HepG2 (cell line): ENCODE results near the gene IGDCC3. TPM values are rescaled to one million over a fixed set of nuclear protein-coding genes. Genes with fewer than 3 reads are reported as not detected.
A peak's percentile ranks its signal among the peaks of the same experiment; 100 is the strongest.

Experiments used
- ATAC-seq: fragments of 200-7000 bp; cut with Tn5 transposase; 3 replicates; pipeline ENCODE4 v1.9.1; 2020; ENCODE audit warnings: mild to moderate bottlenecking, moderate library complexity
- BruUV-seq: library from RNA; stranded (reverse); fragments of 400-500 nt; replicated peaks from 2 replicates; lab custom pipeline; 2021; lab: Mats Ljungman, UMichigan
- CTCF ChIA-PET: fragments of 300-600 bp; formaldehyde crosslinking; extraction: SDS; loops from one replicate; lab custom pipeline; 2021; ENCODE audit warnings: low total read pairs, inconsistent platforms, low intra/inter-chr PET ratio; lab: Yijun Ruan, JAX
- POLR2A ChIA-PET: fragments of 350-600 bp; sonication (Branson Sonifier 250); formaldehyde crosslinking; loops from one replicate; lab custom pipeline; 2020; ENCODE audit warnings: antibody characterized with exemption, inconsistent platforms; lab: Yijun Ruan, JAX
- DNase-seq: peaks from one replicate; pipeline ENCODE4 v3.0.0-alpha.2; 2015; ENCODE audit warnings: low spot score
- FAIRE-seq: peaks from 3 replicates; lab custom pipeline; 2011; peaks lifted over from hg19 to GRCh38; lab: Jason Lieb, UNC
- H2AFZ ChIP-seq: one replicate; pipeline ENCODE4 v1.6.1; 2011; ENCODE audit warnings: low read length, inconsistent platforms
- H3K27ac ChIP-seq: fragments of 300-600 bp; 3 replicates; pipeline ENCODE4 v1.8.0; 2011; ENCODE audit warnings: mixed run types, mild to moderate bottlenecking, mixed read lengths, low read length, inconsistent platforms; ENCODE audit not compliant: insufficient read depth; ENCODE audit errors: extremely low read length
- H3K27me3 ChIP-seq, 2 experiments: fragments of 200-600 bp in 1 of 2; 2 replicates in 1 of 2; 3 replicates in 1 of 2; pipeline versions ENCODE4 v1.6.0 to v1.8.0; 2011; ENCODE audit warnings: low read length in 2 of 2, mild to moderate bottlenecking in 2 of 2, moderate library complexity in 2 of 2, inconsistent platforms in 1 of 2; ENCODE audit not compliant: insufficient read depth in 2 of 2, control insufficient read depth in 1 of 2
- H3K36me3 ChIP-seq, 2 experiments: fragments of 200-600 bp in 1 of 2; replicated peaks in 1 of 2; 2 replicates in 1 of 2; 3 replicates in 1 of 2; pipeline versions ENCODE4 v1.5.1 to v1.8.0; 2011; ENCODE audit warnings: low read length in 2 of 2, inconsistent platforms in 1 of 2; ENCODE audit not compliant: insufficient read depth in 2 of 2, control insufficient read depth in 1 of 2
- H3K4me1 ChIP-seq: 2 replicates; pipeline ENCODE4 v1.5.1; 2012; ENCODE audit warnings: low read length, inconsistent platforms; ENCODE audit not compliant: insufficient read depth
- H3K4me2 ChIP-seq: 2 replicates; pipeline ENCODE4 v1.6.0; 2011; ENCODE audit warnings: low read depth, low read length, inconsistent platforms
- H3K4me3 ChIP-seq, 3 experiments: fragments of 200-600 bp in 1 of 3; sonication (generic), shearing (Covaris generic) in 1 of 3; replicated peaks in 1 of 3; 2 replicates each; pipeline ENCODE4 v1.5.1; 2011 to 2016; ENCODE audit warnings: low read length in 3 of 3, inconsistent platforms in 2 of 3, low read depth in 2 of 3, mild to moderate bottlenecking in 2 of 3, control low read depth in 1 of 3, mixed read lengths in 1 of 3; ENCODE audit not compliant: insufficient read depth in 1 of 3
- H3K79me2 ChIP-seq: one replicate; pipeline ENCODE4 v1.6.1; 2011; ENCODE audit warnings: low read length, inconsistent platforms; ENCODE audit not compliant: insufficient read depth
- H3K9ac ChIP-seq: 2 replicates; pipeline ENCODE4 v1.6.0; 2011; ENCODE audit warnings: mild to moderate bottlenecking, low read depth, low read length, inconsistent platforms; ENCODE audit not compliant: insufficient read depth
- H3K9me3 ChIP-seq: 2 replicates; pipeline ENCODE4 v1.5.1; 2012; ENCODE audit warnings: mild to moderate bottlenecking, low read length
- H4K20me1 ChIP-seq: 2 replicates; pipeline ENCODE4 v1.6.0; 2011; ENCODE audit warnings: inconsistent platforms, mild to moderate bottlenecking, low read length, moderate library complexity; ENCODE audit not compliant: insufficient read depth
- BATF2 ChIP-seq: sonication (generic); formaldehyde crosslinking; IDR thresholded peaks from 2 replicates; pipeline ENCODE4 v1.8.0; 2022; ENCODE audit warnings: mild to moderate bottlenecking, missing genetic modification reagents, moderate library complexity
- BHLHE40 ChIP-seq: IDR thresholded peaks from 2 replicates; pipeline ENCODE4 v1.6.1; 2011; ENCODE audit warnings: low read length, improper control_type of control experiment
- CHCHD3 ChIP-seq: sonication (generic); formaldehyde crosslinking; IDR thresholded peaks from 2 replicates; pipeline ENCODE4 v1.8.0; 2022; ENCODE audit warnings: mild to moderate bottlenecking, missing genetic modification reagents, moderate library complexity
- FOXO1 ChIP-seq: sonication (generic); formaldehyde crosslinking; IDR thresholded peaks from 2 replicates; pipeline ENCODE4 v1.4.0; 2020; ENCODE audit warnings: missing genetic modification reagents
- MAF1 ChIP-seq: sonication (generic); formaldehyde crosslinking; IDR thresholded peaks from 2 replicates; pipeline ENCODE4 v1.5.0; 2020; ENCODE audit warnings: missing genetic modification reagents, borderline replicate concordance
- MEIS2 ChIP-seq: sonication (generic); formaldehyde crosslinking; IDR thresholded peaks from 2 replicates; pipeline ENCODE4 v1.9.0; 2021; ENCODE audit warnings: mild to moderate bottlenecking, missing genetic modification reagents
- NCOA1 ChIP-seq: sonication (generic); formaldehyde crosslinking; IDR thresholded peaks from 2 replicates; pipeline ENCODE4 v1.9.0; 2021; ENCODE audit warnings: missing genetic modification reagents
- PAWR ChIP-seq: sonication (generic); formaldehyde crosslinking; IDR thresholded peaks from 2 replicates; pipeline ENCODE4 v1.4.0; 2020; ENCODE audit warnings: missing genetic modification reagents, mild to moderate bottlenecking, borderline replicate concordance
- PAX8 ChIP-seq: sonication (generic); formaldehyde crosslinking; IDR thresholded peaks from 2 replicates; pipeline ENCODE4 v1.8.0; 2022; ENCODE audit warnings: mild to moderate bottlenecking, missing genetic modification reagents, borderline replicate concordance
- POLR2A ChIP-seq, 2 experiments: IDR thresholded peaks; 2 replicates each; pipeline ENCODE4 v1.6.1; 2011; ENCODE audit warnings: low read depth in 2 of 2, low read length in 2 of 2, mild to moderate bottlenecking in 1 of 2, moderate library complexity in 1 of 2; ENCODE audit not compliant: insufficient read depth in 1 of 2
- THAP9 ChIP-seq: sonication (generic); formaldehyde crosslinking; IDR thresholded peaks from 2 replicates; pipeline ENCODE4; 2020; ENCODE audit warnings: missing genetic modification reagents, mild to moderate bottlenecking, borderline replicate concordance
- ZBTB26 ChIP-seq: IDR thresholded peaks from 2 replicates; pipeline ENCODE4 v1.6.1; 2016; ENCODE audit warnings: missing compliant biosample characterization, missing genetic modification reagents, borderline replicate concordance
- ZNF232 ChIP-seq: sonication (generic); formaldehyde crosslinking; IDR thresholded peaks from 2 replicates; pipeline ENCODE4 v1.4.0; 2020; ENCODE audit warnings: missing genetic modification reagents, borderline replicate concordance
- ZNF33A ChIP-seq: sonication (generic); formaldehyde crosslinking; IDR thresholded peaks from 2 replicates; pipeline ENCODE4 v1.5.1; 2020; ENCODE audit warnings: missing genetic modification reagents, mild to moderate bottlenecking, moderate library complexity, borderline replicate concordance
- ZNF607 ChIP-seq: sonication (generic); formaldehyde crosslinking; IDR thresholded peaks from 2 replicates; pipeline ENCODE4 v1.5.1; 2020; ENCODE audit warnings: missing genetic modification reagents, mild to moderate bottlenecking, borderline replicate concordance
- WGBS: methylation state at CpG from one replicate; pipeline ENCODE4 v1.1.6; 2017; ENCODE audit warnings: low lambda C conversion rate; 5-methylcytosine and 5-hydroxymethylcytosine counted together
- in situ Hi-C: cut with HindIII; loops from 2 replicates; pipeline ENCODE4 v1.10.0; 2017; ENCODE audit warnings: low pct_unique_long_range_greater_than_20kb; ENCODE audit not compliant: extremely low pct_ligation_motif_present
- intact Hi-C: fragments of 100-400 bp; cut with micrococcal nuclease; formaldehyde crosslinking; loops from one replicate; pipeline ENCODE4 v1.10.0; 2022; ENCODE audit not compliant: unreplicated experiment
- polyA plus RNA-seq, 8 experiments: library from polyadenylated mRNA; depleted of rRNA in 3 of 8; stranded (reverse) in 7 of 8; unstranded in 1 of 8; fragments of >200 nt; fragmentation: Illumina TruSeq in 4 of 8; extraction: Trizol in 4 of 8; gene quantifications; 2 replicates each; pipeline versions ENCODE4 v1.2.1 to v1.2.3, GENCODE V29; 2011 to 2016; ENCODE audit warnings: low read depth in 4 of 8, missing spikeins in 1 of 8, mixed read lengths in 1 of 8; ENCODE audit not compliant: insufficient read depth in 1 of 8
- total RNA-seq, 5 experiments: library from RNA; depleted of rRNA; stranded (reverse); fragments of >200 nt; fragmentation: Illumina TruSeq; extraction: Trizol; gene quantifications; 2 replicates each; pipeline ENCODE4 v1.2.3, GENCODE V29; 2016; ENCODE audit warnings: low read depth in 1 of 5

IGDCC3 gene
- total and polyA plus RNA-seq, 2 of the 13 experiments (the other 11 are each of a cell fraction or from before 2014, with no cell fraction given): 30.1 to 51.8 TPM

- TF ChIP-seq ZNF607 (CRISPR knock-in tag) (0 out of 2 replicates have a peak, but pooled peaks have one; percentile 47), PAX8 (CRISPR knock-in tag) (peak; percentile 20; the same call in 1 of the 2 replicates), POLR2A (IDR thresholded peaks at IDR 0.05; ENCODE audit: insufficient read depth in 1 of 2, low read depth in 2 of 2, low read length in 2 of 2) (peak in 1 of 2 experiments; percentile 16; a peak in 1 of 4 replicates), FOXO1 (CRISPR knock-in tag) (peak; percentile 68; the same call in 1 of the 2 replicates), CHCHD3 (CRISPR knock-in tag) (0 out of 2 replicates have a peak, but pooled peaks have one; percentile 70), ZBTB26 (no peak)
Observed at GRCh38 chr15:65377105-65377975, 462 bp downstream of the IGDCC3 start (continued).

GRCh38 chr15:65376767-65377104 lies 1.1 kb downstream of the IGDCC3 start:
- no peaks in the 10 kb centered on the region; a peak in 1 of 5 replicates for H3K27me3 ChIP-seq
- no peaks in the 10 kb centered on the region for H3K9me3 ChIP-seq
- TSS peak; percentile 33 for BruUV-seq
- H3K36me3 ChIP-seq: peaks cover 10 to 34% of the 10 kb centered on the region in 2 experiments; a peak in 4 of 5 replicates
- ChIA-PET POLR2A (interaction anchor here (0.9 to 4.2 kb wide), 7 partner anchors 8 to 77 kb away, joined by 3 to 44 read pairs (median 4); partner anchors contain the start of gene RNU5B-1), CTCF (no interaction called here)
- FAIRE-seq (no peak), ATAC-seq (peak; percentile 23), DNase-seq (no peak)
- peak overlapping the region; percentile 84 to 97 (median 92) for H3K4me3 ChIP-seq
- peak overlapping the region; percentile 93 for H3K4me2 ChIP-seq
- WGBS: 36% methylated on average over 5 of the region's 21 CpGs
- no peak overlapping the region for H2AFZ ChIP-seq
- peaks cover 67% of the 10 kb centered on the region for H3K4me1 ChIP-seq
- intact Hi-C loops: no loop called here
- in situ Hi-C loops: no loop called here
- no peaks in the 10 kb centered on the region for H4K20me1 ChIP-seq
- peak overlapping the region; percentile 84 for H3K9ac ChIP-seq
- peaks cover 34% of the 10 kb centered on the region for H3K79me2 ChIP-seq
- peak overlapping the region; percentile 99 for H3K27ac ChIP-seq
- no peak for TF ChIP-seq ZNF33A (CRISPR knock-in tag)
- no peak for TF ChIP-seq BATF2 (CRISPR knock-in tag)
- TF ChIP-seq THAP9 (CRISPR knock-in tag): peak; percentile 35; the same call in 1 of the 2 replicates
- TF ChIP-seq PAWR (CRISPR knock-in tag): no peak
- TF ChIP-seq ZNF232 (CRISPR knock-in tag): peak; percentile 63; the same call in 1 of the 2 replicates
- 0 out of 2 replicates have a peak, but pooled peaks have one; percentile 59 for TF ChIP-seq MAF1
- peak; percentile 86 for TF ChIP-seq BHLHE40
- TF ChIP-seq NCOA1 (CRISPR knock-in tag): no peak
- TF ChIP-seq MEIS2 (CRISPR knock-in tag): 0 out of 2 replicates have a peak, but pooled peaks have one; percentile 38
